Raji (cell line): Measurements from ENCODE around the gene PET100.

Experiments
- POLR2A ChIP-seq: IDR thresholded peaks from 2 replicates; pipeline ENCODE4 v1.6.1; 2011; ENCODE audit warnings: low read depth, low read length, control low read depth; ENCODE audit not compliant: insufficient read depth

Gene PET100

GRCh38 chr19:7636691-7637373 is 7.2 kb downstream of the PET100 start, which contains the start of gene STXBP2:
Gene STXBP2 (plus strand): TSS chr19:7637110. CDS start chr19:7637150, 40 bp downstream.
- peak; percentile 73 for TF ChIP-seq POLR2A

GRCh38 chr19:7637374-7638256 is 8.0 kb downstream of the PET100 start:
- TF ChIP-seq POLR2A, result no peak

GRCh38 chr19:7638802-7639465 is 9.3 kb downstream of the PET100 start:
- no peak for TF ChIP-seq POLR2A

- TF ChIP-seq POLR2A, result no peak
Observed at GRCh38 chr19:7639863-7640348, 10.3 kb downstream of the PET100 start.

GRCh38 chr19:7640803-7641202 is 11.2 kb downstream of the PET100 start:
- TF ChIP-seq POLR2A, result no peak

GRCh38 chr19:7641290-7642276 is 12.0 kb downstream of the PET100 start:
- no peak for TF ChIP-seq POLR2A

- TF ChIP-seq POLR2A, result no peak
Observed at GRCh38 chr19:7642295-7643030, 12.9 kb downstream of the PET100 start.

- no peak for TF ChIP-seq POLR2A
Observed at GRCh38 chr19:7643031-7643415, 13.4 kb downstream of the PET100 start.

GRCh38 chr19:7644550-7644877 is 14.9 kb downstream of the PET100 start:
- no peak for TF ChIP-seq POLR2A

- no peak for TF ChIP-seq POLR2A
Observed at GRCh38 chr19:7645163-7645562, 15.6 kb downstream of the PET100 start.

GRCh38 chr19:7645656-7646425 is 16.2 kb downstream of the PET100 start:
- TF ChIP-seq POLR2A, result no peak

GRCh38 chr19:7646426-7646700 is 16.8 kb downstream of the PET100 start:
- TF ChIP-seq POLR2A, result no peak

- no peak for TF ChIP-seq POLR2A
Observed at GRCh38 chr19:7647156-7647555, 17.6 kb downstream of the PET100 start.
